ENCODE data around the gene RHBDL1.

RHBDL1 gene

DNA sequence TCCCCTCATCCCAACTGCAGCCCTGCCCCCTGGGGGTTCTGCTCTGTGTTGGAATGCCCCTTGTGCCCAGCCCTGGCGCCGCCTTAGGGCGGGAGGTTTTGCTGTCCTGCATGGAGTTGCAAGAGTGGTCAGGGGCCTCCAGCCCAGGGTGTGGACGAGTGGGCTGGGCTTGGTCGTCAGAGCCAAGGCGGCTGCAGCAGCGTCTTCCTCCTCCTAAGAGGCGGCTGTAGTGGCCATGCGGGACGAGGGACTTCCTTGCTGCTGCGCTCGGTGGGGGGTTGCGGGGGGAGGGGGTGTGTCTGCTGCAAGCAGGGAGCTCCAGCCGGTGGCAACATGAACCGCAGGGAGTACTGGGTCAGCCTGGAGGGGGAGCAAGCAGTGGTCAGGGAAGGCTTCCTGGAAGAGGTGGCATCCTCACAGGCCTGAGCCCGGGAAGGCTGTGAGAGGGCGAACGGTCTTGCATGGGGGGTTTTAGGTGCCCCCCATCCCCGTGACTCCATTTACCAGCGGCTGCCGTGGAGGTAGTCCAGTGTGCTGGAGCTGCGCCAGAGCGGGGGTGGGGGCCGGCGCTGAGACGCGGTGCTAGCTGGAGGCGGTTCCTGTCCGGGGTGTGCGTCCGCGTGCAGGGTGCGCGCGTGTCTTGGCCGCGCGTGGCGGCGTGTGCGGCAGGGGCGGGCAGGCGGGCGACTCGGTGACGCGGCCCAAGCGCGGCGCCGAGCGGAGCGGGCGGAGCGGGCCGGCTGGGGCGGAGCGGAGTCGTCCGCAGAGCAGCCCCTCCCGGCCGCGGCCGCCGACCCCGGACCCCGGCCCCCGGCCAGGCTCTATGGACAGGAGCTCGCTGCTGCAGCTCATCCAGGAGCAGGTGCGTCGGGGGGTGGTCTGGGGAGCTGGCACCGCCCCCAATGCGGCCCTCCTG, at the start of gene RHBDL1:
Gene RHBDL1, plus strand, starts transcription at position 704 of the 916 bp plus-strand sequence. Its CDS starts 120 bp downstream, at position 824.
- H3K36me3 Mint-ChIP-seq: no peaks in the 10 kb centered on the region
- H3K27me3 Mint-ChIP-seq: peaks cover 1% of the 10 kb centered on the region
- no peak within 1 kb of the TSS for H3K27ac Mint-ChIP-seq
- no peaks in the 10 kb centered on the region for H3K9me3 Mint-ChIP-seq
- peaks cover 9% of the 10 kb centered on the region for H3K4me1 Mint-ChIP-seq
- peak within 1 kb of the TSS; percentile 11 for H3K4me3 Mint-ChIP-seq

DNA sequence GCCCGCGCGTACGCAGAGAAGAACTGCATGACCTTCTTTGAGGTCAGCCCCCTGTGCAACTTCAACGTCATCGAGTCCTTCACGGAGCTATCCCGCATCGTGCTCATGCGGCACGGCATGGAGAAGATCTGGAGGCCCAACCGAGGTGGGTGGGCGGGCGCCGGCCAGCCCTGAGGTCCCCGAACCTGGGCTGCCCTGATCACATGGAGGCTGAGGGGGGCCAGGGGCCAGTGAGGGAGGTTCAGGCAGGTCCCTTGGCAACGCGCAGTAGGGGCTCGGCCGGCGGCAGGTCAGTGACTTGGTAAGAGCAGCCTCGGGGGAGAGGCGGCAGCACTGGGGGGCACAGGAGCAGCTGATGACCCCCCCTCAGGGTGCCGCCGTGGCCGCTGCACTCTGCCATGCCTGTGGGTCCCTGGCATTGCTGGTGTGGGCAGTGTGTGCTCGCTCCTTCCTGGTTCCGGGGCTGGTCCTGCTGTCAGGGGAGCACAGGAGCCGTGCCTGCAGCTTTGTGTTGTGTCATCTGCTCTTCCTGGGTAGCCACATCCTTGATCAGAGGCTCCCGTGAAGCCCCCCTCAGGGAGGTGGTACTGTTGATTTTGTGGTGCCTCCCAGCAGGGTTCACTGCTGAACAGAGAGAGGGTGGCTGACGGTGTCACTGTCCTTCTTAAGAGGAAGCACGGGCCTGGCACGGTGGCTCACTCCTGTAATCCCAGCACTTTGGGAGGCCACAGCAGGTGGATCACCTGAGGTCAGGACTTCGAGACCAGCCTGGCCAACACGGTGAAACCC, 49.3 kb upstream of the RHBDL1 start:
- Mint-ChIP-seq H3K4me3 (no peak overlapping the region), H3K36me3 (no peaks in the 10 kb centered on the region), H3K27me3 (no peaks in the 10 kb centered on the region), H3K4me1 (no peaks in the 10 kb centered on the region), H3K9me3 (no peaks in the 10 kb centered on the region), H3K27ac (no peak overlapping the region)

DNA sequence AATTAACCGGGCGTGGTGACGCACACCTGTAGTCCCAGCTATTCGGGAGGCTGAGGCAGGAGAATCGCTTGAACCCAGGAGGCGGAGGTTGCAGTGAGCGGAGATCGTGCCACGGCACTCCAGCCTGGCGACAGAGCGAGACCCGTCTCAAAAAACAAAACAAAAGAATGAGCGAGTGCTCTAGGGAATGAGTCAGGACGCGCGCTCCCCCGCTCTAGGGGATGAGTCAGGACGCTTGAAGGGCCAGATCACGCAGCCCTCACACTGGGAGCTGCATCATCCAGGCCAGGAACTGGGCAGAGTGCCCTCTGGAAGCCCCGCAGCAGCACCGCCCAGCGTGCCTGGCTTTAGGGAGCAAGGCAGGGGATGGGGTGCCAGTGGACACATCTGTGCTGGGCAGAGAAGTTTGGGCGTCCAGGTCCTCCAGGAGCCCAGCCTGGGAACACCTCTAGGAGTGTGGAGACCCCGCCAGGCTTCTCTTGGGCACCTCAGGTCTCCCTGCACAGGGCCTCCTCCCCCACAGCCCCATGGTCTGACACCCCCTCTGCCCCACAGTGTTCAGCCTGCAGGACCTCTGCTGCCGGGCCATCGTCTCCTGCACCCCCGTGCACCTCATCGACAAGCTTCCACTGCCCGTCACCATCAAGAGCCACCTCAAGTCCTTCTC, 48.6 kb upstream of the RHBDL1 start:
- Mint-ChIP-seq H3K27me3 (no peaks in the 10 kb centered on the region), H3K9me3 (no peaks in the 10 kb centered on the region), H3K36me3 (no peaks in the 10 kb centered on the region), H3K27ac (no peak overlapping the region), H3K4me1 (no peaks in the 10 kb centered on the region), H3K4me3 (no peak overlapping the region)

DNA sequence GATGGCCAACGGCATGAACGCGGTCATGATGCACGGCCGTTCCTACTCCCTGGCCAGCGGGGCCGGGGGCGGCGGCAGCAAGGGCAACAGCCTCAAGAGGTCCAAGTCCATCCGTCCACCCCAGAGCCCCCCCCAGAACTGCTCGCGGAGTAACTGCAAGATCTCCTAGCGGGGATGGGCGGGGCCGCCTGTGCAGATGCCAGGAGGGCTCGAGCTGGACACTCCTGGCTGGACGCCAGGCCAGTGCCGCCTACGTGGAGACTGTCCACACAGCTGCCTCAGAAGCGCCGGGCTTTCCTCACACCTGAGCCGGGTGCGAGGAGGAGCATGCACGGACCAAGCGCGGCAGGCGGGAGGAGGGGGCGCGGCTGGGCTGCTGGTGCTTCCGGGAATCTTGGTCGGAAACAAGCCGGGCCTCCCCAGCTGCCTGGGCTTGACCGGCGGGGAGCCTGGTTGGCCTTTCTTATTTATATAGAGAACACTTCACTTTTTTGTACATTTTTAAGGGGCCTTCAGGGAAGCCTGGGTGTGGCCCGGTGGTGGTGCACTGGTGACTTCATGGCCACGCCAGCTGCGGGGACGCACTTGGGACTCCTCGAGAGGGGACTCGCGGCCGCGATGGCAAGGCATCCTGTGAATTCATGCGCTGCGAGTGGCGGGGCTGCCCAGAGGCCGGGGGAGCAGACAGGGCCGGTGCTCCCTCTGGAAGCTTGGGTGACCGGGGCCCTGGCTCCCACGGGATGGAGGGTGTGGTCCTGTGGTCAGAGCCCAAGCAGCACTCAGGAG, 47.8 kb upstream of the RHBDL1 start:
- H3K36me3 Mint-ChIP-seq: no peaks in the 10 kb centered on the region

DNA sequence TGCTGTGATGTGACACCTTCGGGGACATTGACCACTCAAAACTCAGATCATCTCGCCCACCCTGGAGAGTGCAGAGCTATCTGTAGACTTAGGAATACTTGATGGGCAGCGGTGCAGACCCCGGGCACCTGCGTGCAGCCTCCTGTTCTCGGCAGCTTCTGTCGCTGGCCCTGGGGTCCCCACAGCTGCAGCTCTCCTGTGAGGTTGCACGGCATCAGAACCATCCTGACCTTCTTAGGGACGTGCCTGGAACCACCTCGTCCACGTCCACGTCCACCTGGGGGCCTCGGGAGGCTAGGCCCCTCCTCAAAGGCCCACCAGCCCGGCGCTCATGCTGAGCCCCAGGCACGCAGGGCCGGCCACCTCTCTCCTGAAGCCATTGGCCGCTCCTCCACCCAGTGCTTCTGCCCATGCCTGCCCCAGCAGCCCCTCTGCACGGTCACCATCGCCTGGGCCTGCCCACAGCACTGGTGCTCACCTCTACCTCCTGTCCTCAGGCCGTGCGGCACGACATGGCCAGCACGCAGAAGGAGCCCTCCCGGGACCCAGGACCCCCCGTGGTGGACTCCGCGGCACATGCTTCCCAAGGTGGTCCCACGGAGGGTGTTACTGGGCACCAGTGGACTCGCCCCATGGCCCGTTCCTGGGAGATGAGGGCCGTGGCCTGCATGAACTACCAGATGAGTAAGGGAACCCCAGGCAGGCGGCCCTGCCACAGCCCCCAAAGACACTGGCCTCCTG, 47.0 kb upstream of the RHBDL1 start:
- H3K27me3 Mint-ChIP-seq: no peaks in the 10 kb centered on the region
- H3K27ac Mint-ChIP-seq: no peak overlapping the region
- H3K36me3 Mint-ChIP-seq: no peaks in the 10 kb centered on the region
- no peaks in the 10 kb centered on the region for H3K9me3 Mint-ChIP-seq
- no peak overlapping the region for H3K4me3 Mint-ChIP-seq
- no peaks in the 10 kb centered on the region for H3K4me1 Mint-ChIP-seq

More for the DNA sequence above, 47.8 kb upstream of the RHBDL1 start:
- H3K27ac Mint-ChIP-seq: no peak overlapping the region
- H3K27me3 Mint-ChIP-seq: no peaks in the 10 kb centered on the region
- no peaks in the 10 kb centered on the region for H3K9me3 Mint-ChIP-seq
- H3K4me1 Mint-ChIP-seq: no peaks in the 10 kb centered on the region
- no peak overlapping the region for H3K4me3 Mint-ChIP-seq

DNA sequence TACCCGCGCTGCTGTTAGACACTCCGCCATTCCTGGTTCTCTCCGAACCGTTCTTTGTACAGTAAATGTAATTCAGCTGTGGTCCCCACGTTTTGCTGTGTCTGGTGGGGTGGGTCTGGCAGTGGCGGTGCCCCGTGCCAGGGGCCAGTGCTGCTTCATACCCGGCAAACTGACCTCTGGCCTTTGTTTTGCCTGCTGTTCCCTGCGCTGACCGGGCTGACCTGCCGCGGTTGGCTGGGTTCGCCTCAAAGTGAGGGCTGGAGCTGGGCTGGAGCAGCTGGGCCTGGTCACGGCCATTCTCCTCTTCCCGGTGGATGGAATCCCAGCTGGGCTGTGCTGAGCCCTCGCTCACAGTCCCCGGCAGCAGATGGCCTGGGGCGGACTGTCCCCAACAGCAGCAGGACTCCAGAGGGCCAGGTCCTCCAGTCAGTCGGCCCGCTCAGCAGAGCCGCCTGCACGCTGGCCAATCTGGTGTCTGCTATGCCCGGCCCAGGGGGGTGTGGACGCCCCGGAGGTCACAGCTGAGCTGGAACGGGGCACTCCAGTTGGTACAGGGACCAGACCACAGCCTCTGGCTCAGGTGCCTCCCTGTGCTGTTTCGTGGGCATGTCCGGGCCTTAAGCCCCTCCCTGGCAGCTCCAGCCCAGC, 46.2 kb upstream of the RHBDL1 start:
- Mint-ChIP-seq H3K9me3 (no peaks in the 10 kb centered on the region), H3K4me3 (no peak overlapping the region), H3K27me3 (no peaks in the 10 kb centered on the region), H3K27ac (no peak overlapping the region), H3K4me1 (no peaks in the 10 kb centered on the region), H3K36me3 (no peaks in the 10 kb centered on the region)

DNA sequence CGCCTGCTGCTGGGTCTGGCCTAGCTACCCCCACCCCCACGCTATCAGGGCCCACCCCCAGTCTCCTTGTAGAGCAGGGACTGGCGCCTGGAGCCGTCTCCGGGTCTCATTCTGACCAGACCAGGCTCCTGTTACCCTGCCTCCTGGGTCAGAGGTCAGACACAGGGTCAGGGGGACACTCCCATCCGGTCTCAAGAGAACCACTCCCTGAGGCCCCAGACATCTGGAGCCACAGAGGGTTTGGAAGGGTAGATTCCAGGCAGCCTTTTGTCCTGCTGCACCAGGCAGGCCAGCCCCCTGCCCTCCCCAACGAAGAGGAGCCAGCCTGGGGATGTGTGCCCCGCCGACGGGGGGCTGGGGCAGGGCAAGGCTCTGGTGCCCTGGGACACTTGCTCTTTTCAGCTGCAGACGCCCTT, 45.6 kb upstream of the RHBDL1 start:
- Mint-ChIP-seq H3K36me3 (no peaks in the 10 kb centered on the region), H3K4me3 (no peak overlapping the region), H3K27ac (no peak overlapping the region), H3K9me3 (no peaks in the 10 kb centered on the region), H3K4me1 (peaks cover 2% of the 10 kb centered on the region), H3K27me3 (no peaks in the 10 kb centered on the region)

DNA sequence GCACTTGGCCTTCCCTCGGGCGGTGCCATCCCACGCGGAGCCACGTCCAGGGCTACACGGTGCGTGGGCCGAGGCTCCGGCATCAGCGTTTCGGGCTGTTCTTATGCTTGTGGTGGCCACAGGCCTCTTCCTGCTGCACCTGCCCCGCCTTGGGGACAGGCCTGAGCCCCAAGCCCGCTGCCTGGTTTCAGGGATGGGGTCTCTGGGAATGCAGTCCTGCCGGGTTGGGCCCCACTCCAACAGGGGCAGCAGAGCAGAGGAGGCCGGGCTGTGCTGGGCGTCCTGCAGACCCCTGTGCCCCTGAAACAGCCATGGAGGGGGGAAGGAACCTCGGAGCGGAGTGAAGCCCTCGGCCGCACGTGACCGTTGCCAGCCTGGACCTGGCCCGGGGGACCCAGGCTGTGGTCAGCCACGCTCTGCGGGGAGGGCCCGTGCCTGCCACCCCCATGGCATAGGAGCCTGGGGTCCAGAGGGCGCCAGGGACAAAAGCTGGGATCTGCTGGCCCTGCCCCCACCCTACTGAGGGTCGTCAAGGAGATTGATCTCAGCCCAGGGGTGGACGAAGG, 45.1 kb upstream of the RHBDL1 start:
- Mint-ChIP-seq H3K4me1 (peaks cover 4% of the 10 kb centered on the region), H3K36me3 (no peaks in the 10 kb centered on the region), H3K27me3 (no peaks in the 10 kb centered on the region), H3K9me3 (no peaks in the 10 kb centered on the region), H3K4me3 (no peak overlapping the region), H3K27ac (no peak overlapping the region)

DNA sequence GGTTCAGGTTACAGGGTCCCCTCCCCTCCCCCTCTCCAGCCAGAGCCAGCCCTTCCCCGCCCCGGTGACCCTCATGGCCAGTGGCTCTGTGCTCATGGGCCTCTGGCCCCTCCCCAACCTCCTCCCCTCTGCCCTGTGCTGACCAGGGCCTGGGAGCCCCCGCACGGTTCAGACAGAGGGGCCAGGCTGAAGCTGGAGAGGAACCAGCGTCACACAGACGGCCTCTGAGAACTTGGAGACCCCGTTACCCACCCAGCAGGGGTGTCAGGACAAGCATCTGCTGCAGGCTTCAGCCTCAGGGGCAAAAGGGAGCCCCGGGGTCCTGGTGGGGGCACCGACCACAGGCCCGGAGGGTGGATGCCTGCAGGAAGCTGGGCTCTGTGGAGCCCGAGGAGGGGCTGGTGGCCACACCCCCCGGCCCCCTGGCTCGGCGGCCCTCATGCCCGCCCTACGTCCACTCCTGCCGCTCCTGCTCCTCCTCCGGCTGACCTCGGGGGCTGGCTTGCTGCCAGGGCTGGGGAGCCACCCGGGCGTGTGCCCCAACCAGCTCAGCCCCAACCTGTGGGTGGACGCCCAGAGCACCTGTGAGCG, 44.6 kb upstream of the RHBDL1 start, which contains the start of gene WFIKKN1:
Gene WFIKKN1, plus strand, starts transcription at position 171 of the 591 bp plus-strand sequence. Its CDS starts 269 bp downstream, at position 440.
- Mint-ChIP-seq H3K4me1 (peaks cover 4% of the 10 kb centered on the region), H3K9me3 (no peaks in the 10 kb centered on the region), H3K36me3 (no peaks in the 10 kb centered on the region), H3K27ac (no peak within 1 kb of the TSS), H3K4me3 (no peak within 1 kb of the TSS), H3K27me3 (no peaks in the 10 kb centered on the region)

DNA sequence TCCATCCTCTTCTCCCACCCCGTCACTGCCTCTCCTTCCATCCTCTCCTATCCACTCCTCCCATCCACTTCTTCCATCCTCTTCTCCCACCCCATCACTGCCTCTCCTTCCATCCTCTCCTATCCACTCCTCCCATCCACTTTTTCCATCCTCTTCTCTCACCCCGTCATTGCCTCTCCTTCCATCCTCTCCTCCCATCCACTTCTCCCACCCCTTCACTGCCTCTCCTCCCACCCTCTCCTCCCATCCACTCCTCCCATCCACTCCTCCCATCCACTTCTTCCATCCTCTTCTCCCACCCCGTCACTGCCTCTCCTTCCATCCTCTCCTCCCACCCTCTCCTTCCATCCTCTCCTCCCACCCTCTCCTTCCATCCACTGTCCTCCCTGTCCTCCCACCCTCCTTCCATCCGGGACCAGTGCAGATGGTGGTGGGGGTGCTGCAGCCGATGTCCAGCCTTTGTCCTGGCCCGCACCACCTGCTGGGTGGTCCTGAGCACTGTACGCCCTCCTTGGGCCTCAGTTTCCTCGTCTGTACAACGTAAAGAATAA, 43.6 kb upstream of the RHBDL1 start:
- H3K4me1 Mint-ChIP-seq: peaks cover 8% of the 10 kb centered on the region
- no peaks in the 10 kb centered on the region for H3K9me3 Mint-ChIP-seq
- H3K4me3 Mint-ChIP-seq: no peak overlapping the region
- H3K27me3 Mint-ChIP-seq: no peaks in the 10 kb centered on the region
- H3K27ac Mint-ChIP-seq: no peak overlapping the region
- H3K36me3 Mint-ChIP-seq: no peaks in the 10 kb centered on the region

DNA sequence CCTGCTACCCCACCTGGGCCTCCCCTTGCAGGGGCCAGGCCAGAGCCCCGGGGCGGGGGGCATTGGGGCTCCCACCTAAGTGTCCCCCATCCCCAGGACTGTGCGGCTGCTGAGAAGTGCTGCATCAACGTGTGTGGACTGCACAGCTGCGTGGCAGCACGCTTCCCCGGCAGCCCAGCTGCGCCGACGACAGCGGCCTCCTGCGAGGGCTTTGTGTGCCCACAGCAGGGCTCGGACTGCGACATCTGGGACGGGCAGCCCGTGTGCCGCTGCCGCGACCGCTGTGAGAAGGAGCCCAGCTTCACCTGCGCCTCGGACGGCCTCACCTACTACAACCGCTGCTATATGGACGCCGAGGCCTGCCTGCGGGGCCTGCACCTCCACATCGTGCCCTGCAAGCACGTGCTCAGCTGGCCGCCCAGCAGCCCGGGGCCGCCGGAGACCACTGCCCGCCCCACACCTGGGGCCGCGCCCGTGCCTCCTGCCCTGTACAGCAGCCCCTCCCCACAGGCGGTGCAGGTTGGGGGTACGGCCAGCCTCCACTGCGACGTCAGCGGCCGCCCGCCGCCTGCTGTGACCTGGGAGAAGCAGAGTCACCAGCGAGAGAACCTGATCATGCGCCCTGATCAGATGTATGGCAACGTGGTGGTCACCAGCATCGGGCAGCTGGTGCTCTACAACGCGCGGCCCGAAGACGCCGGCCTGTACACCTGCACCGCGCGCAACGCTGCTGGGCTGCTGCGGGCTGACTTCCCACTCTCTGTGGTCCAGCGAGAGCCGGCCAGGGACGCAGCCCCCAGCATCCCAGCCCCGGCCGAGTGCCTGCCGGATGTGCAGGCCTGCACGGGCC, 42.8 kb upstream of the RHBDL1 start:
- H3K4me3 Mint-ChIP-seq: no peak overlapping the region
- H3K36me3 Mint-ChIP-seq: no peaks in the 10 kb centered on the region

DNA sequence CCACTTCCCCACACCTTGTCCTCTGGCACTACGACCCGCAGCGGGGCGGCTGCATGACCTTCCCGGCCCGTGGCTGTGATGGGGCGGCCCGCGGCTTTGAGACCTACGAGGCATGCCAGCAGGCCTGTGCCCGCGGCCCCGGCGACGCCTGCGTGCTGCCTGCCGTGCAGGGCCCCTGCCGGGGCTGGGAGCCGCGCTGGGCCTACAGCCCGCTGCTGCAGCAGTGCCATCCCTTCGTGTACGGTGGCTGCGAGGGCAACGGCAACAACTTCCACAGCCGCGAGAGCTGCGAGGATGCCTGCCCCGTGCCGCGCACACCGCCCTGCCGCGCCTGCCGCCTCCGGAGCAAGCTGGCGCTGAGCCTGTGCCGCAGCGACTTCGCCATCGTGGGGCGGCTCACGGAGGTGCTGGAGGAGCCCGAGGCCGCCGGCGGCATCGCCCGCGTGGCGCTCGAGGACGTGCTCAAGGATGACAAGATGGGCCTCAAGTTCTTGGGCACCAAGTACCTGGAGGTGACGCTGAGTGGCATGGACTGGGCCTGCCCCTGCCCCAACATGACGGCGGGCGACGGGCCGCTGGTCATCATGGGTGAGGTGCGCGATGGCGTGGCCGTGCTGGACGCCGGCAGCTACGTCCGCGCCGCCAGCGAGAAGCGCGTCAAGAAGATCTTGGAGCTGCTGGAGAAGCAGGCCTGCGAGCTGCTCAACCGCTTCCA, 42.0 kb upstream of the RHBDL1 start:
- H3K4me1 Mint-ChIP-seq: peaks cover 8% of the 10 kb centered on the region

More for the DNA sequence above, 42.8 kb upstream of the RHBDL1 start:
- Mint-ChIP-seq H3K9me3 (no peaks in the 10 kb centered on the region), H3K27me3 (no peaks in the 10 kb centered on the region), H3K27ac (no peak overlapping the region), H3K4me1 (peaks cover 8% of the 10 kb centered on the region)

More for the DNA sequence above, 42.0 kb upstream of the RHBDL1 start:
- H3K27me3 Mint-ChIP-seq: no peaks in the 10 kb centered on the region
- no peaks in the 10 kb centered on the region for H3K36me3 Mint-ChIP-seq
- no peaks in the 10 kb centered on the region for H3K9me3 Mint-ChIP-seq
- no peak overlapping the region for H3K27ac Mint-ChIP-seq
- no peak overlapping the region for H3K4me3 Mint-ChIP-seq

All from activated naive CD4-positive, alpha-beta T cell treated with anti-CD3 and anti-CD28 coated beads, Interleukin-2, amount 50 U/mL, for 24 hours (primary cell).